B cell (primary cell): ENCODE data around the gene PTH2R. TPM values are rescaled to one million over a fixed set of nuclear protein-coding genes. Genes with fewer than 3 reads are reported as not detected.
"Not testable (repeated sequence)": the region's sequence is repeated elsewhere in the genome, so short reads cannot be mapped to it uniquely, and the experiment has no call there.

Experiments used
- ATAC-seq: fragments of 200-7000 bp; cut with Tn5 transposase; one replicate; pipeline ENCODE4 v1.10.0; 2021; ENCODE audit warnings: low read depth, mild to moderate bottlenecking, moderate number of reproducible peaks, moderate library complexity
- CTCF ChIA-PET: fragments of 350-600 bp; sonication (Branson Sonifier 250); formaldehyde crosslinking; loops from one replicate; lab custom pipeline; 2021; ENCODE audit warnings: antibody characterized with exemption, inconsistent platforms; lab: Charles Lee
- POLR2A ChIA-PET: fragments of 350-600 bp; sonication (Branson Sonifier 250); formaldehyde crosslinking; loops from one replicate; lab custom pipeline; 2021; ENCODE audit warnings: antibody characterized with exemption; lab: Charles Lee
- DNase-seq: peaks from one replicate; pipeline ENCODE4 v3.0.0; 2013
- H2AFZ ChIP-seq: 2 replicates; pipeline ENCODE4 v1.6.1; 2012; ENCODE audit warnings: mild to moderate bottlenecking, low read depth, low read length; ENCODE audit not compliant: insufficient read depth, poor library complexity, severe bottlenecking
- H3K27ac ChIP-seq, 2 donors: 1 replicate in 1 of 2; 2 replicates in 1 of 2; pipeline ENCODE4 v1.5.1; 2012 to 2013; ENCODE audit warnings: low read length in 2 of 2, mild to moderate bottlenecking in 2 of 2, moderate library complexity in 1 of 2
- H3K27me3 ChIP-seq, 4 experiments: fragments of 200-600 bp in 1 of 4; sonication (generic) in 1 of 4; replicated peaks in 1 of 4; 1 replicate in 2 of 4; 2 replicates in 2 of 4; pipeline versions ENCODE4 v1.6.1 to v1.7.0; 2013 to 2016; ENCODE audit warnings: low read length in 3 of 4, mild to moderate bottlenecking in 2 of 4, mixed read lengths in 1 of 4, moderate library complexity in 1 of 4; ENCODE audit not compliant: insufficient read depth in 4 of 4, control insufficient read depth in 3 of 4; ENCODE audit errors: control extremely low read depth in 1 of 4
- H3K36me3 ChIP-seq, 2 experiments: replicated peaks in 1 of 2; 1 replicate in 1 of 2; 2 replicates in 1 of 2; pipeline versions ENCODE4 v1.6.1 to v1.7.1; 2013; ENCODE audit warnings: low read length in 1 of 2; ENCODE audit not compliant: insufficient read depth in 2 of 2, control insufficient read depth in 1 of 2; ENCODE audit errors: control extremely low read depth in 1 of 2, extremely low read depth in 1 of 2
- H3K4me1 ChIP-seq, 2 donors: fragments of 200-600 bp in 1 of 2; sonication (generic) in 1 of 2; 1 replicate in 1 of 2; 2 replicates in 1 of 2; pipeline versions ENCODE4 v1.5.1 to v1.6.1; 2013 to 2017; ENCODE audit warnings: low read length in 2 of 2; ENCODE audit not compliant: control insufficient read depth in 2 of 2, insufficient read depth in 2 of 2
- H3K4me2 ChIP-seq: replicated peaks from 2 replicates; pipeline ENCODE3; 2012; ENCODE audit warnings: mild to moderate bottlenecking, low read depth, low read length; ENCODE audit not compliant: poor library complexity, severe bottlenecking
- H3K4me3 ChIP-seq, 5 experiments: fragments of 200-600 bp in 1 of 5; sonication (generic) in 1 of 5; 1 replicate in 3 of 5; 2 replicates in 2 of 5; pipeline versions ENCODE4 v1.5.1 to v1.7.0; 2011 to 2016; ENCODE audit warnings: low read length in 4 of 5, mild to moderate bottlenecking in 4 of 5, low read depth in 2 of 5, control low read depth in 1 of 5, moderate library complexity in 1 of 5; ENCODE audit not compliant: insufficient read depth in 1 of 5; ENCODE audit errors: control extremely low read depth in 1 of 5, extremely low read depth in 1 of 5
- H3K79me2 ChIP-seq: fragments of 200-600 bp; sonication (generic); one replicate; pipeline ENCODE4 v1.6.0; 2016; ENCODE audit warnings: low read length; ENCODE audit not compliant: control insufficient read depth, insufficient read depth
- H3K9ac ChIP-seq: fragments of 200-600 bp; sonication (generic); 2 replicates; pipeline ENCODE4 v1.6.1; 2017; ENCODE audit warnings: mild to moderate bottlenecking, low read length, moderate library complexity
- H3K9me3 ChIP-seq, 3 donors: one replicate each; pipeline versions ENCODE4 v1.6.1 to v1.7.1; 2013; ENCODE audit warnings: low read length in 2 of 3; ENCODE audit not compliant: control insufficient read depth in 2 of 3, insufficient read depth in 1 of 3; ENCODE audit errors: control extremely low read depth in 1 of 3
- H4K20me1 ChIP-seq: 2 replicates; pipeline ENCODE4 v1.6.0; 2012; ENCODE audit warnings: mild to moderate bottlenecking, low read length; ENCODE audit not compliant: insufficient read depth, control insufficient read depth, poor library complexity, severe bottlenecking
- H3K27ac Mint-ChIP-seq: one replicate; pipeline ENCODE4 v1.8.0; 2021; ENCODE audit warnings: mixed read lengths
- H3K27me3 Mint-ChIP-seq: one replicate; pipeline ENCODE4 v1.8.0; 2021; ENCODE audit warnings: mixed read lengths
- H3K4me1 Mint-ChIP-seq: one replicate; pipeline ENCODE4 v1.8.0; 2021; ENCODE audit warnings: mixed read lengths
- H3K4me3 Mint-ChIP-seq: one replicate; pipeline ENCODE4 v1.8.0; 2021; ENCODE audit warnings: mixed read lengths
- H3K9me3 Mint-ChIP-seq: one replicate; pipeline ENCODE4 v1.8.0; 2022; ENCODE audit warnings: mixed read lengths; ENCODE audit not compliant: insufficient read depth
- CTCF ChIP-seq: fragments of 200-600 bp; IDR thresholded peaks from one replicate; pipeline ENCODE4 v1.8.0; 2022; ENCODE audit warnings: antibody characterized with exemption, mild to moderate bottlenecking
- EZH2 ChIP-seq: IDR thresholded peaks from 2 replicates; pipeline ENCODE4 v1.6.1; 2012; ENCODE audit warnings: borderline replicate concordance, low read depth, mild to moderate bottlenecking, moderate library complexity, low read length; ENCODE audit not compliant: insufficient read depth, poor library complexity, severe bottlenecking
- WGBS: methylation state at CpG from one replicate; pipeline ENCODE4 v1.1.5; 2013; ENCODE audit warnings: missing lambda C conversion rate; ENCODE audit not compliant: insufficient coverage; 5-methylcytosine and 5-hydroxymethylcytosine counted together
- intact Hi-C: fragments of 100-400 bp; cut with micrococcal nuclease; formaldehyde crosslinking; loops from one replicate; pipeline ENCODE4 v1.10.0; 2022
- polyA plus RNA-seq: library from polyadenylated mRNA; depleted of rRNA; stranded (reverse); fragments of >200 nt; gene quantifications from 2 replicates; pipeline ENCODE4 v1.2.3, GENCODE V29; 2012
- total RNA-seq, 2 donors: library from RNA; stranded (reverse); fragments of 120-200 nt in 1 of 2; gene quantifications; 1 replicate in 1 of 2; 2 replicates in 1 of 2; pipeline versions ENCODE4 v1.2.3 to v1.2.4, GENCODE V29; 2013 to 2022

PTH2R gene
- total and polyA plus RNA-seq, 2 donors (not counting 1 experiment from before 2014, with no cell fraction given), result 0.34 to 0.84 TPM

- ATAC-seq, H3K4me3 ChIP-seq, H3K27ac ChIP-seq, CTCF ChIA-PET, H3K27ac Mint-ChIP-seq, H3K4me2 ChIP-seq, DNase-seq, H3K79me2 ChIP-seq, H3K27me3 ChIP-seq, H2AFZ ChIP-seq, H3K4me1 ChIP-seq, H3K36me3 ChIP-seq, H3K4me3 Mint-ChIP-seq, H3K4me1 Mint-ChIP-seq, H4K20me1 ChIP-seq, intact Hi-C loops, POLR2A ChIA-PET, H3K9me3 ChIP-seq, H3K9ac ChIP-seq, H3K27me3 Mint-ChIP-seq, H3K9me3 Mint-ChIP-seq: not testable (repeated sequence)
- WGBS, result 91% methylated on average over 6 of the region's 6 CpGs
Observed at GRCh38 chr2:208525165-208525564, 118.6 kb downstream of the PTH2R start.

GRCh38 chr2:208529796-208530195 lies 123.2 kb downstream of the PTH2R start:
- ChIA-PET POLR2A (no interaction called here), CTCF (no interaction called here)
- DNase-seq (no peak), ATAC-seq (no peak)
- Mint-ChIP-seq H3K9me3 (no peaks in the 10 kb centered on the region), H3K27ac (no peak overlapping the region), H3K4me3 (no peak overlapping the region), H3K27me3 (no peaks in the 10 kb centered on the region), H3K4me1 (no peaks in the 10 kb centered on the region)
- TF ChIP-seq EZH2 (no peak), CTCF (no peak)
- H3K4me1 ChIP-seq, result no peaks in the 10 kb centered on the region
- H3K4me2 ChIP-seq, result no peak overlapping the region
- intact Hi-C loops, result no loop called here
- 93% methylated on average over 5 of the region's 5 CpGs for WGBS
- no peaks in the 10 kb centered on the region for H3K36me3 ChIP-seq
- H2AFZ ChIP-seq, result no peak overlapping the region
- no peaks in the 10 kb centered on the region for H4K20me1 ChIP-seq
- no peak overlapping the region for H3K4me3 ChIP-seq
- no peaks in the 10 kb centered on the region for H3K79me2 ChIP-seq
- H3K27ac ChIP-seq, result no peak overlapping the region
- no peaks in the 10 kb centered on the region for H3K27me3 ChIP-seq
- no peak overlapping the region for H3K9ac ChIP-seq
- H3K9me3 ChIP-seq, result peaks cover 0 to 8% (median 0%) of the 10 kb centered on the region in 3 donors
